Activated CD8-positive, alpha-beta memory T cell treated with anti-CD3 and anti-CD28 coated beads for 36 hours (primary cell): Measurements from ENCODE around the gene SRD5A1. TPM values are rescaled to one million over a fixed set of nuclear protein-coding genes. Genes with fewer than 3 reads are reported as not detected.

Experiments used
- CTCF ChIA-PET: fragments of 350-600 bp; sonication (Branson Sonifier 250); formaldehyde crosslinking; loops from one replicate; lab custom pipeline; 2021; ENCODE audit warnings: antibody characterized with exemption; lab: Charles Lee
- POLR2A ChIA-PET: fragments of 350-600 bp; sonication (Branson Sonifier 250); formaldehyde crosslinking; loops from one replicate; lab custom pipeline; 2021; ENCODE audit warnings: antibody characterized with exemption; lab: Charles Lee
- total RNA-seq, 2 experiments: library from RNA; stranded (reverse); gene quantifications; one replicate each; pipeline ENCODE4 v1.2.3, GENCODE V29; 2021

SRD5A1 gene, protein sequence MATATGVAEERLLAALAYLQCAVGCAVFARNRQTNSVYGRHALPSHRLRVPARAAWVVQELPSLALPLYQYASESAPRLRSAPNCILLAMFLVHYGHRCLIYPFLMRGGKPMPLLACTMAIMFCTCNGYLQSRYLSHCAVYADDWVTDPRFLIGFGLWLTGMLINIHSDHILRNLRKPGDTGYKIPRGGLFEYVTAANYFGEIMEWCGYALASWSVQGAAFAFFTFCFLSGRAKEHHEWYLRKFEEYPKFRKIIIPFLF
- total RNA-seq, result 10 to 100 TPM; 16.9 to 17.6 TPM

DNA sequence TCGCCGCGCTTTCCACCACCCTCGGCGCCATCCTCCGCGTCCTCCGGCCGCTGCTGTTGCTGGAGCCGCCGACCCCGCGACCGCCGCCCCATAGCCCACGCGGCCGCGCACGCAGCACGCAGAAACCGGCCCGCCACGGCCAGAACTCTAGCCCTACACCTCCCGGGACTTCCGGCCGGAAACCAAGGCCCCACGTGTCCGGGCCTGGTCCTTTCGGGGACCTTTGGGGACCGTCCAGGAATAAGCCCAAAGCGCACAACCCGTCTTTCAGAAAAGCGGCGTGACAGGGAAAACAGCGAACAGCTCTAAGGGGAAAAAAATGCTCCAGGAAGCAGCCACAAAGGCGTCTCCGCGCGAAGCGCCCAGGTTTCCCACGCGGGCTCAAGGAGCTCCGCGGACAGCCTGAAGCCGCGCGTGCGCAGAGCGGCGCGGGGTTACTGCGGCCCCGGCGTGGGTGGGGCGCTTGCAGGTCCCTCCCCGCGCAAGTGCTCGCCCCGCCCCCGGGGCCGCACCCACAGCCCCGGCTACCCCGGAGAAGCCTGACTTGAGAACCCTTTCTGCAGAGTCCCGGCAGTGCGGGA, at the start of gene SRD5A1, which contains the start of gene NSUN2:
Gene SRD5A1, plus strand, starts transcription at position 553 of the 581 bp plus-strand sequence. CDS start 137 bp downstream, outside the sequence.
Gene NSUN2, minus strand, starts transcription at position 157 of the 581 bp plus-strand sequence. Its CDS starts 65 bp downstream, at position 92.
- POLR2A ChIA-PET, result interaction anchor here (0.8 to 2.6 kb wide), 4 partner anchors 9 to 79 kb away, joined by 3 to 20 read pairs (median 4); partner anchors contain the start of gene TENT4A

DNA sequence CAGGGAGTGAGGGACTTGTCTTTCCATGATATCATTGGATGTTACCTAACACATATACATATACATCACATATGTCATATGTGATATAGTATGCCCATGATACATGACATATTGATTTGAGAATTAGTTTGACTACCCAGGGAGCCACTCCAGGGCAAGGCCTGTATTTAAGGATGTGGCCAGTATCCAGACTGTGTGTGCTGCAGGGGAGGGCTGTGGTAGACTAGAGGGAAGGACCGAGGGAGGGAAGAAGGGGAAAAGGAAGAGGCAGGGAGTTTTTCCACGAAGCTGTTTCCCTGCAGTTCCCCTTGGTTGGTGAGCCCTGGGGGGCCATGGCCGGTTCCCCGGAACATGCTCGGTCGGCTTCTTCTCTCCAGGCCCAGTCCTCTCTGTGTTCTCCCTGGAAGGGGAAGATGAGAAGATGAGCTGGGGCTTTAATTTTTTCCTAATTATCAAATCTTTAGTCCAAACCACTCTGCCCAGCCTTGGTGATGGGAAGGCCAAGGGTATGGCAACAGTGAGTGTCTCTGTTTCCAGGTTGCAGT, 49.1 kb upstream of the SRD5A1 start:
- ChIA-PET POLR2A (no interaction called here), CTCF (no interaction called here)

More for the DNA sequence above, at the start of gene SRD5A1, which contains the start of gene NSUN2:
- CTCF ChIA-PET, result interaction anchor here (1.1 kb wide), 1 partner anchor 98 kb away, joined by 3 read pairs; no protein-coding TSS in a partner anchor

DNA sequence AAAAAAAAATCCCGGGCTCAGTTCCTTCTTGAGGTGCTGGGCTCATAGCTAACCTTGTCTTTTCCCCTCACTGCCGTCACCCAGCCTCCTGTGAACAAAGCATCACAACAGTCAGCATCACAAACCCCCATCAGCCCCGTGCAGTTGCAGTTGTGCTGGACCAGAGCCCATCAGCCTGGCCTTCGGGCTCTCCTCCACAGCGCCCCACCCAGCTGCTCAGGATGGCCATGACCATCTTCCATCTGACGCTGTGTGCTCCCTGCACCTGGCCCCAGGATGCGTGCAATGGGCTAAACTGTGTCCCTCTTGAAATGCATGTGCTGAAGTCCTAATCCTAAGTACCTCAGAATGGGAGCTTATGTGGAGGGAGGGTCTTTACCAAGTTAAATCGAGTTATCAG, 48.5 kb upstream of the SRD5A1 start:
- POLR2A ChIA-PET, result no interaction called here
- CTCF ChIA-PET, result no interaction called here

DNA sequence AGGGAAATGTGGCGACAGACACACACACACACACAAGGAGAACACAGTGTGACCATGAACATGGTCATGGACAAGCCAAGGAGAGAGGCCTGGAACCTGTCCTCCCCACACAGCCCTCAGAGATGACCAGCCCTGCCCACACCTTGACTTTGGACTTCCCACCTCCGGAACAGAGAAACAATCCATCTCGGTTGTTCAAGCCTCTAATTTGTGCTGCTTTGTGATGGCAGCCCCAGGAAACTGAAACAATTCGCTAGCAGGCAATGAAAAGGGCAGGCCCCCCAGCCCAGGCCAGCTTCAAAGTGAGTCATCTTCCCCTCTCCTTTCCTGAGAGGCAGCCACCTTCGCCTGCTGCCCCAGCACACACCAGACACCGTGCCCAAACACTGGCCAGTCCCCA, 48.1 kb upstream of the SRD5A1 start:
- ChIA-PET CTCF (no interaction called here), POLR2A (no interaction called here)

DNA sequence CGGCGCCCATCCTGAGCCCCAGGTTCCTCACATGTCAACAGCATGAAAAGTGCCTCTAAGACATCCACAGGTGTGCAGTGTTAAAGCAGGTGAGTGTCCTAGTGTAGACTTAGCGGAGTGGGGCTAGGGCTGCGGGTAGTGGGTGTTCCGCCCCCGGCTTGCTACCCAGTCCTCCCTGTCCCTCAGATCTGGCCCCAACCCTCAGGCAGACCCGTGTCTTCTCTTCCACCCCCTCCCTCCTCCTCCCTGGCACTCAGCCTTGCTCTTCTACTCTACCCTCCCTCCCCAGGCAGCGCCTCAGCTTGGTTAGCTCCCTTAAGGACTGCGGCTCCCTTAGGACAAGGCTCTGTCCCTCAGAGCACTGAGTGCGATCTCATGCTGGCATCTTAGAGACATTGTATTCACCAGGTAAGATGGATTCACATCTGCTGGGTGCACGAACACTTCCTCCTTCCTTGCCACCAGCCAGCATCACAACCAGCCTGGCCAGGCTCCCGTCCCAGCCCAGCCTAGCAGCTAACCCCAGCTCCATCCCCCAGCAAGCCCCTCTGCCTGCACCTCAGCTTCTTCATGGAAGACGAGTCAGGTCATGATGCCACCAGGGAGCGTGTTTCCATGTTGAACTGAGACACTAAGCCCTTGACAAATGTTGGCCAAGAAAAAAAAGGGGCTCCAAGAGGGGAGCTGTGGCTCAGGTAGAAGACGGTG, 47.1 kb upstream of the SRD5A1 start:
- CTCF ChIA-PET, result no interaction called here
- POLR2A ChIA-PET, result no interaction called here

DNA sequence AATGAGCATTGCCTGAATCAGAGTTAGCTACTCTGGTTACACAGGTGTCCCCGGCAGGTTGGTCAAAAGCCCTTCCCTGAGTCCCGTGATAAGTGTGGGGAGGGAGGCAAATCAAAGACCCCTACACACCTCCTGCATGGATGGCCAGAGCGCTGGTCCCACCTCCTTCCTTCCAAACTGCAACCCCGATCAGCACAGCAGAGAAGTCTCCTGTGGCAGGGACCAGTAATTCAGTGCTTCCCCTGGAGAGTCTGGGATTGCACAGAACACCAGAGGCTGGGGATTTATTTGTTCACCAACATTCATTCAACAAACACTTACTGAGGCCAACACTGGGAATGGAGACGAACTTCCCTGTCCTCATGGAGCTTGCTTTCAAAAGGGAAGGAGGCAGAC, 46.6 kb upstream of the SRD5A1 start:
- CTCF ChIA-PET, result no interaction called here
- POLR2A ChIA-PET, result no interaction called here

DNA sequence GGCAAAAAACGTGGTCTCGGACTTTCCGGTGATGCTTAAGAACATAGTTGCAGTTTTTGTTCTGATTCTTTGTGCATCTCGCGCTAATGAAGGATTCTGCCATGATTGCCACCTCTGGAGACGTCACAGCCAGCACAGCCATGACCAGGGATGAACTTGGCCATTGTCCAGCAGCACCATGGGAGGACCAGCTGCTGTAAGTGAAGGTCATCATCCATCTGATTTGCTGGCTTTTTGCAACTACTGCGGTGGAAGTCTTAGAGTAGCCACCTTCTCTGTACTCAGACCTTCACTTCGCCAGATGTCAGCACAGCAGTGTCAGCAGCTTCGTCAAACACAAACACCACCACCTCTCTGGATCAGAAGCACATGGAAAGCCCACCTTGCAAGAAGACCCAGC, 46.1 kb upstream of the SRD5A1 start:
- ChIA-PET POLR2A (no interaction called here), CTCF (no interaction called here)

DNA sequence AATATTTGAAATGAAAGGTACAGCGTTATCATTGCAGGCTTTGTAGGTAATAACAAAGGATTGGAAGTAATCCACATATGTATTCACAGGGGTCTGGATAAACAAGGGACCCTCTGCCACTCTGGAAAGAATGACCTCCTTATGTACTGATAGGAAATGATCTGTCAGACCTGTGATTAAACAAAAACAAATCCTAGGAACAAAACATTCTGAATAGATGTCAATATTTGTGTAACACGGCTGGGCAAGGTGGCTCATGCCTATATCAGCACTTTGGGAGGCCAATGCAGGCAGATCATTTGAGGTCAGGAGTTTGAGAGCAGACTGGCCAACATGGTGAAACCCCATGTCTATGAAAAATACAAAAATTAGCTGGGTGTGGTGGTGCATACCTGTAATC, 42.7 kb upstream of the SRD5A1 start:
- ChIA-PET CTCF (interaction anchor here (0.6 kb wide), 1 partner anchor 1777 kb away, joined by 3 read pairs; no protein-coding TSS in a partner anchor), POLR2A (no interaction called here)

DNA sequence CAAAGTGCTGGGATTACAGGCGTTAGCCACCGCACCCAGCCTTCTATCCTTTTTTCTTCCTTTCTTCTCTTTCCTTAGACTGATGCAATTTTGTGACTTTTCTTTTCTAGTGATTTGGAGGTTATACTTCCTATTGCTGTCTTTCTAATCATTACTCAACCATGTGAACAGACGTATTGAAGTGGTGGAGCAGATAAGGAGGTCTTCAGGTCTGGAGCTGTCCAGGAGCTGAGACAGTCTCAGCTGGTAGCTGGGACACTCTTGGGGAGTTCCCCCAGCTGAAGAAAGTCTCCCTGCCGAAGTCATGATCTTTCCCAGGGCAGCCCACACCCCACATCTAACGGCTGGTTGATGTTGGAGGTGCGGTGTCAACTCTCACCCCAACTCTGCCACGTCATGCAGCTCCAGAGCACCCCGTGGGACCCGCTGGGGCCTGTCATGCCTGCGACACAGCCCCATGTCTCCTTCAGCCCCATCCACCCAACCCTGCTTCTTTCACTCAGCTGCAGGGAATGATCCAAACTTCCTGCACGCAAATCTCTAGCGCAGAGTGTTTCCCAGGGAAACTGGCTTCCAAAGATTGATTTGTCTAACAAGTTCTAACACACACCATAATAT, 41.5 kb upstream of the SRD5A1 start:
- ChIA-PET CTCF (no interaction called here), POLR2A (no interaction called here)

DNA sequence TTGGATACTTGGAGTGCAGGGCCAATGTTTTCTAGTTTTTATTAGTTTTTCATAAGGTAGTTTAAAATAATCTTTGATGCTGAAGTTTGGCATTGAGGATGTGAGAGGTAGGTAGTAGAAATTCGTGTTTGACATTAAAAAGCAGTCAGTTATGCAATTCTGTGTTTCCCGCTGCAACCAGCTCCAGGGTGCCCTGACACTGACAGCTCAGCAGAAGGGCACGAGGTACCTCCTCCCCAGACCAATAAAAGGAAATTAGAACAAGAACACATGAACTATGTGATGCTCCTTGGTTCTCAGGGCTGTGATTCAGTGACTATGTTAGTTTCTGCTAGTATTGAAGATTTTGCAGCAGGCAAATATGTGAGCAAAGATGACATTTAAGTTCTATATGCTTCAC, 40.6 kb upstream of the SRD5A1 start:
- POLR2A ChIA-PET, result no interaction called here
- CTCF ChIA-PET, result no interaction called here

DNA sequence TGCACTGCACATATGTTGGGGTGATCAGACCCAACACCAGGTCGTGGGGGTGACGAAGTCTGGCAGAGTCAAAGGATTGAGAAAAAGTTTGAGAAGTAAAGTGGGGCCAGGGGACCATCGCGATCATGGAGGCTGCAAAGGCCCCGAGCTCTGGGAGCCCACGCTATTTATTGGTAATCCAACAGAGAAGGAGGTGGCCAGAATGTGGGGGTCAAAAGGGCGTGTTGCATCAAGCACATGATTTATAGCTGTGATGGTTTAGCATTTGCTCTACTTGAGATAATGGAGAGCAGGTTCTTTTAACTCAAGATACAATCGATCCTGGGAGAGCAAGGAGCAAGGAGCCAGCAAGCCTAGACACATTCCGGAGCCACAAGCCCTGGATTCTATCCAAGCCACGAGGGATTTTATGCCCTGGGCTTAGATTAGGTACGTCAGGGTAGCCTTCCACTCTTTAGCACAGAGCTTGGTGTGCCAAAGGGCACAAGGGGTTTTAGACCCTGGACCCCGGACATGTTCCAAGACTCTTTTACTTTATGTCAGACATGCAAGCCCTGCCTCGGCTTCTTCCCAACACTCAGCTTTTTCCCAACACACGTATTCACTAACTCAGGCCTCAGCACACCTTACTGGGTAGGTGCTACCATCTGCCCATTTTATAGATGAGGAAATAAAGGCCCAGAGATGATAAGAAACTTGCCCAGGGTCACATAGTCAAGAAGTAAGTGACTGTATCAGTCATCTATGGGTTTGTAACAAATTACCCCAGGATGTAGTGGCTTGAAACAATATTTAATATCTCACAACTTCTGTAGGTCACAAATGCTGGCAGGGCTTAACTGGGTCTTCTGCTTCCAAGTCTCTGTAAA, 39.9 kb upstream of the SRD5A1 start:
- ChIA-PET CTCF (no interaction called here), POLR2A (no interaction called here)

DNA sequence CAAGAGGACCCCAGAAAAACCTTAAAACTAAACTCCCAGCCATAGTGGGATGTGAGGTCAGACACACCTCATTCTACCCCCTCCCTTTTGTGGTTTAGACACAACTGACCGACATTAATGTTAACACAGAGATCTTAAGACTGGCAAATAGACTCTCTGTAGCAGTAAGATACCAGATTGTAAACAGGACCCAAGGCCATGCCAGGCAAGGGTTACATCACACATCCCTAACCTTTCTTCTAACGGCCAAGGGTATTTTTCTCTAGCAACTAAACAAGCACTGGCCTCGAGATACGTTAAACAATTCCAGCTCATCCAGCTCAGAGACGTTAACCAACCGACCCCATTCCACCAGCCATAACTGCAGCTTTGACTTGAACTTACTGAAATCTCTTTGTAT, 39.2 kb upstream of the SRD5A1 start:
- CTCF ChIA-PET, result interaction anchor here (1.1 kb wide), 1 partner anchor 173 kb away, joined by 7 read pairs; no protein-coding TSS in a partner anchor

DNA sequence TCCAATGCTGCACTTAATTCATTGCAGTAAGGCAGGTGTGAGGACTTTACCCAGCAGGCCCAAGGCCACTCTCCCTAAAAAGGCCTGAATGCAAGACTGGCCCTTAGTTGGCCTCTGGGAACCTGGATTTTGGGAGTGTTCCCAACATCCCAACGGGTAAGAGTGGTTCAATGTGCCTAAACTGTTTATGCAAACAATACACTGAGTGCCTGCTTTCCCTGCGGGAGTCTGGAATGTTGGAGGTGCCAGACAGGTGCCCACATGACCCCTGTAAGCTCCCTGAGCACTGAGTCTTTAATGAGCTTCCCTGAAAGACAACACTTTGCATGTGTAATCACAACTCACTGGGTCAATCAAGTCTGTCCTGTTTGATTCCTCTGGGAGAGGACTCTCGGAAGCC, 37.8 kb upstream of the SRD5A1 start:
- ChIA-PET CTCF (interaction anchor here (1.1 kb wide), 1 partner anchor 171 kb away, joined by 7 read pairs; no protein-coding TSS in a partner anchor), POLR2A (no interaction called here)

More for the DNA sequence above, 39.2 kb upstream of the SRD5A1 start:
- POLR2A ChIA-PET, result no interaction called here

DNA sequence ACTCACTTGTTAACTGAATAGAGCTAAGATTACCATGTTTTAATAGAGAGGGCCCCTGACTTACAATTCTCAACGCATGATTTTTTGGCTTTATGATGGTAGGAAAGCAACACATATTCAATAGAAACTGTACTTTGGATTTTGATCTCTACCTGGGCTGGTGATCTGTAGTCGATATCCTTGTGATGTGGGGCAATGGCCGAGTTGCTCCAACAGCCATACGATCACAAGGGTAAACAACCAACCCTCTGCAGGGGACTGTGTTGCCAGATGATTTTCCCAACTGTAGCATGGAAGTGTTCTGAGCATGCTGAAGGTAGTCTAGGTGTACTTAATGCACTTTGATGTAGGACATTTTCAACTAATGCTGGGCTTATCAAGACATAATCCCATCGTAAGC, 36.9 kb upstream of the SRD5A1 start:
- CTCF ChIA-PET, result no interaction called here
- POLR2A ChIA-PET, result no interaction called here

DNA sequence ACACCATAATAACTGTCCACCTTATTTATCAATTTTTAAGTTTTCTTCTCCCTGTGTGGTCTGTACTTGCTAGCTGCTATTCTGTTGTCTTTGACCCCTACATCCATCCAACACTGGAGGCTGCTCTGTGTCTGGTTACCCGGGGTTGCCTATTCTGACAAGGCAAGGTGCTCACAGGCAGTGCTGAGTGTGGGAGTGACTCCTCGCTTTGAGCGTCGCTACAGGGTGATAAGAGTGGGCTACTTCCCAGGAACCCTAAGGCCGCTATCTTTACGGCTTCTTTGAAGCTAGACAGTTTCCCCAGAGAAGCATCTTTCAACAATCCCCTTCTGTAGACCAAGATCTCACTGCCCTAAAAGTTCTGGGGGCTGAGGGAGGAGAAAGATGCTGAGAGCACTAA, 35.7 kb upstream of the SRD5A1 start:
- POLR2A ChIA-PET, result no interaction called here
- CTCF ChIA-PET, result interaction anchor here (1.6 kb wide), 1 partner anchor 15 kb away, joined by 3 read pairs; no protein-coding TSS in a partner anchor

DNA sequence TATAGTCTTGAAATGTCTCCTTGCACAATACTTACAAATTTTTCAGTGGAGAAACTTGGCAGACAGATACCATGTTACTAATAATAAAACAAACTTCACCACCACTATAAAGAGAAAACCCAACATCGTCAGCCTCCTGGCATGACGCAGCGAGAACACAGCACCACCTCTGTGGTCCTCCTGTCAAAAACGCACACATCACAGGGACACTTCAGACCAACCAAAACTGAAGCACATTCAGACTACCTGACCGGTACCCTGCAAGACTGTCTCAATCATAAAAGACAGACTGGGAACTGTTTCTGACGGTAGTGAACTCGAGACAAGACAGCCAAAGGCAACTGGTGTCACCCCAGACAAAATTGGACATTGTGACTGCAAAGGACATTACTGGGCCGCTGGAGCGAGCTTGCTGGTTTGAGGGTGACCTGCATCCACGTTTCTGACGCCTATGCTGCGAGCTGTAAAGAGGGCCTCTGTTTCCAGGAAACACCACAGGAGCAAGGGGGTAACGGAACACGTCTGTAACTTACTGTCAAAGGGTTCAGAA, 34.8 kb upstream of the SRD5A1 start:
- POLR2A ChIA-PET, result no interaction called here
- CTCF ChIA-PET, result interaction anchor here (1.6 kb wide), 1 partner anchor 14 kb away, joined by 3 read pairs; no protein-coding TSS in a partner anchor

DNA sequence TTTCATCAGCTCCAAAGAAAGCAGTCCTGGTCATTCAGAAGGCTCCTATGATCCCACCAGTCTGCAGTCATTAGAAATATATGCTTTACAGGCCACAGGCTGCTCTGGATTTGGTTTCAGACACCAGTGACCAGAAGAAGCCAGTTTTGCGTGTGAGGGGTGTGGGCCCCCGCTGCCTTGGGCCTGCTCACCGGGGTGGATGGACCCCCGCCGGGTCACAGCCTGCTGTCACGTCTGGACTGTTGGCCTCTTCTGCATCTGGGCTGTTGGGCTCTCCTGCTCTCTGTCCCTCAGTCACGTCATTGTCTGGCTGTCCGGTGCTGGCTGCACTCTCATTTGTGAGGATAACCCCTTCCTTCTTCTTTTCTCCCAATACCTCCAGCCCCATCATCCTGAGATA, 33.5 kb upstream of the SRD5A1 start:
- POLR2A ChIA-PET, result no interaction called here
- CTCF ChIA-PET, result no interaction called here

DNA sequence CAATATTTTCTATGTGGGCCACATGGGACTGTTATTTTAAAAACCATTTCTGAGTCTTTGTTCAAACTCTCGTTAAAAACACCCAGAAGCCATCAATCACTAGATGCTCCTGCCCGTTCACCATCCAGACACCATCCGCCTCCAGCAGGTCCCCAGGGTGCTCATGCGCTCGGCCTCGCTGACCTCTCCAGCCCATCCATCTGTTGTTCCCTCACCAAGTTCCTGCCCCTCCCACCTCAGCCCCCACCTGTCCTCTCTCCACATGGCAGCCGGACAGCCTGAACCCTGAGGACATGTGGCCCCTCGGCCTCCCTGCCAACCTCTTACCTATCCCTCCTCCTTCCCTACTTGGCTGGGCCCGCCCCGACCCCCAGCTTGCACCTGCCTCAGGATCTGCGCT, 32.0 kb upstream of the SRD5A1 start:
- CTCF ChIA-PET, result no interaction called here
- POLR2A ChIA-PET, result interaction anchor here (0.5 kb wide), 1 partner anchor 10 kb away, joined by 3 read pairs; no protein-coding TSS in a partner anchor
